GM12891 (cell line): ENCODE results near the gene STING1.

Experiments used
- DNase-seq: peaks from one replicate; pipeline ENCODE4 v3.0.0; 2011; ENCODE audit warnings: low spot score; ENCODE audit not compliant: insufficient read length
- FAIRE-seq: peaks from 2 replicates; lab custom pipeline; 2011; peaks lifted over from hg19 to GRCh38; lab: Jason Lieb, UNC
- PAX5 ChIP-seq: IDR thresholded peaks from 2 replicates; pipeline ENCODE4 v1.6.1; 2011; ENCODE audit warnings: low read length, moderate library complexity, mild to moderate bottlenecking; ENCODE audit not compliant: insufficient read depth, severe bottlenecking
- POLR2A ChIP-seq: IDR thresholded peaks from 2 replicates; pipeline ENCODE4 v1.6.1; 2011; ENCODE audit warnings: low read depth, low read length, control low read depth
- POLR2AphosphoS5 ChIP-seq: IDR thresholded peaks from 2 replicates; pipeline ENCODE4 v1.6.1; 2011; ENCODE audit warnings: low read depth, low read length, control low read depth
- POU2F2 ChIP-seq: IDR thresholded peaks from 2 replicates; pipeline ENCODE4 v1.6.1; 2011; ENCODE audit warnings: low read depth, mild to moderate bottlenecking, control low read depth, low read length, moderate library complexity
- SPI1 ChIP-seq: IDR thresholded peaks from 2 replicates; pipeline ENCODE4 v1.6.1; 2011; ENCODE audit warnings: low read depth, low read length, control low read depth
- TAF1 ChIP-seq: IDR thresholded peaks from 2 replicates; pipeline ENCODE4 v1.6.1; 2011; ENCODE audit warnings: low read depth, low read length, control low read depth

Gene STING1

GRCh38 chr5:139461176-139461575, 21.4 kb downstream of the STING1 start:
- no peak for TF ChIP-seq POU2F2
- TF ChIP-seq POLR2AphosphoS5, result no peak
- no peak for TF ChIP-seq PAX5
- no peak for TF ChIP-seq TAF1
- no peak for TF ChIP-seq POLR2A
- no peak for TF ChIP-seq SPI1
- FAIRE-seq (no peak), DNase-seq (no peak)

- FAIRE-seq (no peak), DNase-seq (no peak)
- TF ChIP-seq SPI1 (no peak), POLR2A (no peak), POLR2AphosphoS5 (no peak), TAF1 (no peak), PAX5 (no peak), POU2F2 (no peak)
Observed at GRCh38 chr5:139460455-139460854, 22.1 kb downstream of the STING1 start.

GRCh38 chr5:139459451-139459934, 23.1 kb downstream of the STING1 start:
- TF ChIP-seq SPI1, result 0 out of 2 replicates have a peak, but pooled peaks have one; percentile 49
- no peak for TF ChIP-seq POLR2AphosphoS5
- peak; percentile 82 for TF ChIP-seq POU2F2
- no peak for TF ChIP-seq POLR2A
- no peak for TF ChIP-seq PAX5
- no peak for TF ChIP-seq TAF1
- no peak for DNase-seq
- FAIRE-seq, result peak; percentile 5

GRCh38 chr5:139458580-139459407, 23.8 kb downstream of the STING1 start:
- DNase-seq (peak; percentile 62), FAIRE-seq (peak; percentile 64)
- TF ChIP-seq POLR2AphosphoS5, result no peak
- TF ChIP-seq POLR2A, result no peak
- TF ChIP-seq SPI1, result peak; percentile 26; the same call in 1 of the 2 replicates
- TF ChIP-seq PAX5, result no peak

GRCh38 chr5:139457653-139458306, 24.8 kb downstream of the STING1 start:
- TF ChIP-seq PAX5, result no peak
- no peak for TF ChIP-seq TAF1
- no peak for TF ChIP-seq POU2F2
- TF ChIP-seq POLR2AphosphoS5, result no peak
- no peak for TF ChIP-seq SPI1
- no peak for TF ChIP-seq POLR2A
- no peak for FAIRE-seq
- no peak for DNase-seq

- DNase-seq (no peak), FAIRE-seq (no peak)
- TF ChIP-seq SPI1 (no peak), POLR2AphosphoS5 (no peak), TAF1 (no peak), PAX5 (no peak), POU2F2 (no peak), POLR2A (no peak)
Observed at GRCh38 chr5:139457241-139457640, 25.3 kb downstream of the STING1 start.

GRCh38 chr5:139456776-139457175, 25.8 kb downstream of the STING1 start:
- FAIRE-seq (no peak), DNase-seq (no peak)
- TF ChIP-seq POLR2A, result no peak
- no peak for TF ChIP-seq TAF1
- TF ChIP-seq POLR2AphosphoS5, result no peak
- no peak for TF ChIP-seq PAX5
- no peak for TF ChIP-seq POU2F2
- no peak for TF ChIP-seq SPI1

GRCh38 chr5:139454568-139455290, 27.8 kb downstream of the STING1 start:
- no peak for DNase-seq

More at GRCh38 chr5:139454568-139455290, 27.8 kb downstream of the STING1 start:
- TF ChIP-seq PAX5 (no peak), POLR2A (no peak), TAF1 (no peak), POLR2AphosphoS5 (no peak), POU2F2 (no peak), SPI1 (no peak)
- no peak for FAIRE-seq
